GM12875 (cell line): Measurements from ENCODE around the gene PDE4C.
A peak's percentile ranks its signal among the peaks of the same experiment; 100 is the strongest.

ENCODE experiments used
- H3K4me3 ChIP-seq: one replicate; pipeline ENCODE4 v1.5.1; 2011; ENCODE audit warnings: low read depth, low read length, control low read depth
- TF ChIP-seq, protein P1 (sequence below): IDR thresholded peaks from 2 replicates; pipeline ENCODE4 v1.5.1; 2011; ENCODE audit warnings: low read depth, mild to moderate bottlenecking, control low read depth, inconsistent platforms, low read length, moderate library complexity, borderline replicate concordance; ENCODE audit not compliant: insufficient read depth

Gene PDE4C

DNA sequence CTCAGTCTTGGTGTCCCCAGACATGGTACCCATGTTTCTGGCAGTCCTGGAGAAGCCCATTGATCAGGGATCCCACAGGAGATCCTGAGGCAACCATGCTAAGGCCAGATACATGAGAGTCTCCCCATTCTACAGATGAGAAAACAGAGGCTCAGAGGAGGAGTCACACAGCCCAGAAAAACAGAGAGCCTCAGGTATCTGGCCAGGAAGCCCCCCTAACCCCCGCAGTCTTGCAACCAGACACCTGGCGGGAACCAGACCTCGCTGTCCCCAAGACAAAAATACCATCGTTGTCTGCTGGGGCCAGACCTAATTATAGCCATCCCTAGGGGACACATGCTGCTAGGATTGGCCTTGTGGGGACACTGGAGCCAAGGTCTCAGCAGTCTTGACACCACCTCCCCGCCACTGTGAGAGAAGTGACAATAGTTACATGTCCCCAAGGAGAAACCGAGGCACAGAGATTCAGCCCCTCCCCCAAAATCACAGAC, 1.6 kb upstream of the PDE4C start:
- no peak overlapping the region for H3K4me3 ChIP-seq
- TF ChIP-seq, protein P1, sequence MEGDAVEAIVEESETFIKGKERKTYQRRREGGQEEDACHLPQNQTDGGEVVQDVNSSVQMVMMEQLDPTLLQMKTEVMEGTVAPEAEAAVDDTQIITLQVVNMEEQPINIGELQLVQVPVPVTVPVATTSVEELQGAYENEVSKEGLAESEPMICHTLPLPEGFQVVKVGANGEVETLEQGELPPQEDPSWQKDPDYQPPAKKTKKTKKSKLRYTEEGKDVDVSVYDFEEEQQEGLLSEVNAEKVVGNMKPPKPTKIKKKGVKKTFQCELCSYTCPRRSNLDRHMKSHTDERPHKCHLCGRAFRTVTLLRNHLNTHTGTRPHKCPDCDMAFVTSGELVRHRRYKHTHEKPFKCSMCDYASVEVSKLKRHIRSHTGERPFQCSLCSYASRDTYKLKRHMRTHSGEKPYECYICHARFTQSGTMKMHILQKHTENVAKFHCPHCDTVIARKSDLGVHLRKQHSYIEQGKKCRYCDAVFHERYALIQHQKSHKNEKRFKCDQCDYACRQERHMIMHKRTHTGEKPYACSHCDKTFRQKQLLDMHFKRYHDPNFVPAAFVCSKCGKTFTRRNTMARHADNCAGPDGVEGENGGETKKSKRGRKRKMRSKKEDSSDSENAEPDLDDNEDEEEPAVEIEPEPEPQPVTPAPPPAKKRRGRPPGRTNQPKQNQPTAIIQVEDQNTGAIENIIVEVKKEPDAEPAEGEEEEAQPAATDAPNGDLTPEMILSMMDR = no peak

DNA sequence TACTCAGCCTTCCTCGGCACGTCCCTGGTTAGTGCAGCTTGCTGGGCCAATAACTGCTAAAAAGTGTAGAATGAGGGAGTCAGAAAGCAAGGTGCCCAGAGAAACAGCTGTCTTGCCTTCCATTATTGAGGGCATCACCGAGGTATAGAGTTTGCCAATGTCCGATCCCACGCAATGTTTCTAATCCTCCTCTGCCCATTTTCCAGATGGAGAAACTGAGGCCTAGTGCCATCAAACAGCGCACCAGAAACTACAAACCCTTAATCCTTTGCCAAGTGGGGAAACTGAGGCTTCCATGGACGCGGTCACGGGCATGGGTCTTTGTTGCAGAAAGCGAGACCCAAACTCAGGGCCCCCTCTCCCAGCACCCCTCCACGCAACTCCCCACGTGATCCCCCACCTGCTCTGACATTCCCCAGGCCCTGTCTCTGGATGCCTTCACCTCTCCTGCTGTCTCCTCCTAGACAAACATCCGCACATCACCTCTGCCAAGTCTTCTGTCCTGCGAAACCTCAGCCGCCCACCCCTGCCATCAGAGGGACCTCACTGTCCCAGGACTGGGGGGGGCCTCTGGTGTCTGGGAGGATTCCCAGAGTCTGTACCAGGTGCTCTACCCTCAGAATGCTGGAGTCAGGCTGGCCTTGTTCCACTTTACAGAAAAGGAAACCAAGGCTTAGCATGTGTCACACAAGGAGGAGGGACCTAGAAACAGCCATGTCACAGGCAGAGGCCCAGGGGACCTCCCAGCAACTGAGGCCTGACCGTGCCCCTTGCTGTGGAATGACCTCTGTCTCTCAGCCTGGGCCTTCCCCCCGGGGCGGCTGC, 930 bp upstream of the PDE4C start:
- TF ChIP-seq, protein P1 = no peak
- H3K4me3 ChIP-seq = no peak overlapping the region

DNA sequence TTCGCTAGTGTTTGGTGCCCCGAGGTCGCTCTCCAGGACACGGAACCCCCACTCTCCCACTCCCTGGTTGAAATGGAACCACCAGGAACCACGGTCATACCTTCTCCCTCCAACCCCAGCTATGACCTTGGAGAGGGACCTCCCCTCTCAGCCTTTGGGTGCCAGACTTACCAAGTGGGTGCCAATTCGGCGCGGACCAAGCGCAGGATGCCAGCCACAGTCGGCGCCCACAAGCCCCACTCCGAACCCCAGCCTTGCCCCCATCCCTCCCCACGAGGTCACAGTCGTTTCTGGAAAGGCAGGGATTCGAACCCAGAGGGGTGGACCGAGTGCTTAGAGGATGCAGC, 910 bp downstream of the PDE4C start:
- no peak overlapping the region for H3K4me3 ChIP-seq
- TF ChIP-seq, protein P1 = no peak

DNA sequence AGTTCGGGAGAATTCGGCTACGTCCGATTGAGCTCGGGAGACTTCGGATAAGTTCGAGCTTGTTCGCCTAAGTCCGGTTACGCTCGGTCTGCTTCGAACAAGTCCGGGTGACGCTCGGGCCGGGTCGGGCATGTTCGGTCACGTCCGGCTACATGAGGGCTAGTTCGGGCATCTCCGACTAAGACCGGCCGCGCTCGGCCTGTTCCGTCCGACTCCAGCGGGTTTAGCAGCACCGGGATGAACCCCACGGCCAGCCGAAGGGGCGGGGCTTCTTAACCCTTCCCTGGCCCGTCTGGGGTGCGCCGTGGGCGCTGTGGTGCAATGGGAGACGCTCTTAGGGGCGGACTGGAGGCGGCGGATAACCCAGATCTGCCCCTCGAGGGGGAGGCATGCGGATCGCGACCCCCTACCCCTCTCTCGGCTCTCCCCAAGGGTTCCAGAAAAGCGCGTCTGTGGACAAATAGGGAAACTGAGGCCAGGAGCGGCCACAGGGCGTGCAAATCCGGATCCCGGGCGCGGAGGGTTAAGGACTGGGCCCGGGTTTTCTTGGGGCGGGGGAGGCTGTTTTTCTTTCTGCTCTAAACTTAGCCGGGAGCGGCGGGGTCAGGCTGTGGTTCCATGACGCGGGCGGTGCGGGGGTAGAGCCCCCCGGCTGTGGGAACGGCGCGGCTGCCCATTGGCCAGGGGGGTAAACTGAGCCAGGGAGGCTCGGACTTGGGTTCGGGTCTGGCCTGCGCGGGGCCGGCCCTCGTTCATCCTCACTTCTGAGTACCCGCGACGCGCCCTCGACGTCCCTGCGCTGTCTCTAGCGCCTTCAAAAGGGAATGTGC, 1.5 kb downstream of the PDE4C start:
- TF ChIP-seq, protein P1 = no peak
- peak overlapping the region; percentile 55 for H3K4me3 ChIP-seq

DNA sequence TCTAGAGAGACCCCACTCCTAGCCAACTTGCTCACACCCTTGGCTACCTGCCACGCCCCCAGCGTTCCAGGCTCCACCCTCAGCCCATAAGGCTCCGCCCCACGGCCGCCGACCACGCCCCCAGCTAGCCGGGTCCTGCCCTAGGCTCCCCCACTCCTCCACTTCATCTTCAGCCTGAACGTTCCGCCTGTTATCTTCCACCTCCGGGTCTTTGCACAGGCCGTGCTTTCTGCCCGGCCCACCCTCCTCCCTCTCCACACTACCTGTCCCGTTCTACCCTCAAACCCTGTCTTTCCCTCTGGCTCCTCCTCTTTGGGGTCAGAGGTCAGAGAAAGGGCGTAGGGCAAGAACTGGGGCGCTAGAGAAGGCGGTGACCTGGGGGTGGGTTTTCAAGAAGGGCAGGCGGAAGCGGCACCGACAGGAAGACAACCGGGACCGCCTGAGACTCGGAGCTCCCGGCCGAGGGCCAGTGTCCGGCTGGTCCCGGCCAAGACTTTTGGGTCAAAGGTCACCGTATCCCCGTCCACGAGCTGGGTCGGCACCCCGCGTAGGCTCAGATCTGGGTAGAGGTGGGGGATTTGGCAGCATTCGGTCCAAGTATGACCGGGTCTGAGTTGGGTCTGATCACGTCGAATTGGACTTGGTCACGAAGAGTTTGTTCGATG, 2.2 kb downstream of the PDE4C start:
- TF ChIP-seq, protein P1 = no peak
- peak overlapping the region; percentile 55 for H3K4me3 ChIP-seq

DNA sequence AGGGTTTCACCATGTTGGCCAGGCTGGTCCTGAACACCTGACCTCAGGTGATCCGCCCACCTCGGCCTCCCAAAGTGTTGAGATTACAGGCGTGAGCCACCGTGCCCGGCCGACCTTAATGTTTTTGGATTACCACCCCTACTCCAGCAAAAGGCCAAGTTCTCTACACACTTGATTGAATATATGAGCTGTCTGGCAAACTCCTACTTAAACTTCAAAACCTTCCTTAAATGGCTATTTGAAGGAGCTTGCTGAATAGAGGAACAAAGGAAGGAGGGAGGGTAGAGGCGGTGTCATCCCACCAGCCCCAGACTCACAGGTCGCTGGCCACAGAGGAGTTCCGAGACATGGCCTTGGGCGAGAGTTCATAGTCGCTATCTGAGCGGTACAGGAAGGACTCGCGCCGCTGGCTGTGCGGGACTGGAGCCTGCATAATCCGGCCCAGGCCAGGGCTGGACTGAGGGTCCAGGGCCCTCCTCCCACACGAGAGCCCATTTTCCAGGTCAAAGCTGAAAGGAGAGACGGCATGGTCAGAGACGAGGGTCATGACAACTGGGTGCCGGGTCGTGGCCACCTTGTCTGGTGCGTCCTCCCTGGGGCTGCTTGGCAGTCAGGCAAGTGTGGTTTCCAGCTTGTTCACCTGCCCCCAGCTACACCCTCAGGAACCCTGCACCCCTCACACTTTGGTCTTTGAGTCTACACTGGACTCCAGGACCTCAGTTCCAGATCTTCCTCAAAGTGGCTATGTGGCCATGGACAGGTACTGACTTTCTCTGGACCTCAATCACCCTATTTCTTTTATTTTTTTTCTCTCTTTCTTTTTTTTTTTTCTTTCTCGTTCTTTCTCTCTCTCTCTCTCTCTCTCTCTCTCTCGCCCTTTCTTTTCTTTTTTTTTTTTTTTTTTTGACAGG, 4.2 kb downstream of the PDE4C start:
- TF ChIP-seq, protein P1 = no peak
- no peak overlapping the region for H3K4me3 ChIP-seq
